GM23338 (cell line): Measurements from ENCODE around the gene TBL3.

Source experiments
- ETS1 ChIP-seq: IDR thresholded peaks from 2 replicates; pipeline ENCODE4 v1.6.1; 2016; ENCODE audit warnings: antibody characterized with exemption
- EZH2 ChIP-seq: fragments of 200-600 bp; sonication (generic); IDR thresholded peaks from one replicate; pipeline ENCODE4 v1.8.0; 2017; ENCODE audit warnings: antibody characterized with exemption, mild to moderate bottlenecking, low read depth; ENCODE audit not compliant: unreplicated experiment
- EZH2phosphoT487 ChIP-seq: fragments of 200-600 bp; sonication (generic); IDR thresholded peaks from one replicate; pipeline ENCODE4 v1.8.1; 2018; ENCODE audit warnings: antibody characterized with exemption; ENCODE audit not compliant: unreplicated experiment
- JUNB ChIP-seq: IDR thresholded peaks from one replicate; pipeline ENCODE4 v1.6.1; 2016; ENCODE audit warnings: antibody characterized with exemption; ENCODE audit not compliant: unreplicated experiment
- POLR2AphosphoS5 ChIP-seq: IDR thresholded peaks from 2 replicates; pipeline ENCODE4 v1.6.1; 2016; ENCODE audit warnings: antibody characterized with exemption, low read depth
- ZNF114 ChIP-seq: fragments of 250-450 bp; sonication (Bioruptor Pico); IDR thresholded peaks from 2 replicates; pipeline ENCODE4 v1.5.0; 2020; ENCODE audit warnings: mild to moderate bottlenecking, moderate library complexity
- TF ChIP-seq, protein P1 (sequence below), 2 experiments: fragments of 200-600 bp in 1 of 2; sonication (generic) in 1 of 2; conservative IDR thresholded peaks; 2 replicates each; pipeline versions ENCODE4 v1.5.1 to v1.6.1; 2016 to 2017; ENCODE audit warnings: antibody characterized with exemption in 2 of 2, low read depth in 2 of 2, mild to moderate bottlenecking in 2 of 2, moderate library complexity in 1 of 2

- TF ChIP-seq, protein P1, sequence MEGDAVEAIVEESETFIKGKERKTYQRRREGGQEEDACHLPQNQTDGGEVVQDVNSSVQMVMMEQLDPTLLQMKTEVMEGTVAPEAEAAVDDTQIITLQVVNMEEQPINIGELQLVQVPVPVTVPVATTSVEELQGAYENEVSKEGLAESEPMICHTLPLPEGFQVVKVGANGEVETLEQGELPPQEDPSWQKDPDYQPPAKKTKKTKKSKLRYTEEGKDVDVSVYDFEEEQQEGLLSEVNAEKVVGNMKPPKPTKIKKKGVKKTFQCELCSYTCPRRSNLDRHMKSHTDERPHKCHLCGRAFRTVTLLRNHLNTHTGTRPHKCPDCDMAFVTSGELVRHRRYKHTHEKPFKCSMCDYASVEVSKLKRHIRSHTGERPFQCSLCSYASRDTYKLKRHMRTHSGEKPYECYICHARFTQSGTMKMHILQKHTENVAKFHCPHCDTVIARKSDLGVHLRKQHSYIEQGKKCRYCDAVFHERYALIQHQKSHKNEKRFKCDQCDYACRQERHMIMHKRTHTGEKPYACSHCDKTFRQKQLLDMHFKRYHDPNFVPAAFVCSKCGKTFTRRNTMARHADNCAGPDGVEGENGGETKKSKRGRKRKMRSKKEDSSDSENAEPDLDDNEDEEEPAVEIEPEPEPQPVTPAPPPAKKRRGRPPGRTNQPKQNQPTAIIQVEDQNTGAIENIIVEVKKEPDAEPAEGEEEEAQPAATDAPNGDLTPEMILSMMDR (conservative IDR thresholded peaks at IDR 0.05; ENCODE audit: low read depth in 2 of 2), result no peak
- TF ChIP-seq EZH2phosphoT487 (no peak), EZH2 (no peak), POLR2AphosphoS5 (no peak), ZNF114 (no peak), ETS1 (no peak), JUNB (no peak)
These were observed 45.6 kb upstream of the TBL3 start for GRCh38 chr16:1926271-1926670.
